ENCODE measurements around the gene ADAMTS19.
"Not testable (repeated sequence)": the region's sequence is repeated elsewhere in the genome, so short reads cannot be mapped to it uniquely, and the experiment has no call there.

Gene ADAMTS19

DNA sequence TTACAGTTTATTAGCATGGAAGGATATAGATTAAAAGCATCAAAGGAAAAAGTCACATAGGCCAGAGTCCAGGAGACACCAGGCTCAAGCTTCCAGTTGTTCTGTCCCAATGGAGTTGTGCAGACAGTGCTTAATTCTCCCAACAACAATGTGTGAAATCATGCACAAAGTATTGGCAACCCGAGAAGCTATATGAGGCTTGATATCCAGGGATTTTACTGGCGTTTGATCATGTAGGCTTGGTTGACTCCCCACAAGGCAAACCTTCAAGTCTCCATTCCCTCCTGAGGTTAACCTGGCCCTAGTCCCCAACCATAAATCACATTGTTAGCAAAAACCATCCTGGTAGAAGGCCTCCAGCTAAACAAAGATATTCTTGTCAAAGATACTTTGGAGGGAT is 141.5 kb downstream of the ADAMTS19 start:
- no peak for DNase-seq (ENCODE audit: low read depth)

GRCh38 chr5:129608350-129608749 is 148.3 kb downstream of the ADAMTS19 start:
- DNase-seq (ENCODE audit: low read depth) = no peak

DNA sequence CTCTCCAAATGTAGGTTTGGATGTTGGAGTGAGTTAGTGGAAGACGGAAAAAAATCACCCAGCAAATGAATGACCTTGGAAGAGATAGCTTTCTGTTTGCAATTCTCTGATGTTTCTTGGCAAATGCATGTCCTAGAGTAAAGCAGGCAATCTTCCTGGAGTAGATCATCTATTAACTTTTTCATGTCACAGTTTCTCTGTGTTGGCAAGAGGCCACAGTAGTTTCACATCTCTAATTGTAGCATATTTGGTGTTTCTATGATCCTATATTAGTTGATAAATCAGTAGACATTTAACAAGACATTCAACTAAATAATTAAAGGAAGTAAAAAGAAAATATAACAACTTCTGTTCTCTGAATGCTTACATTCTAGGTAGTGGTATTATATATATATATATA is 149.6 kb downstream of the ADAMTS19 start:
- no peak for DNase-seq (ENCODE audit: low read depth)

DNA sequence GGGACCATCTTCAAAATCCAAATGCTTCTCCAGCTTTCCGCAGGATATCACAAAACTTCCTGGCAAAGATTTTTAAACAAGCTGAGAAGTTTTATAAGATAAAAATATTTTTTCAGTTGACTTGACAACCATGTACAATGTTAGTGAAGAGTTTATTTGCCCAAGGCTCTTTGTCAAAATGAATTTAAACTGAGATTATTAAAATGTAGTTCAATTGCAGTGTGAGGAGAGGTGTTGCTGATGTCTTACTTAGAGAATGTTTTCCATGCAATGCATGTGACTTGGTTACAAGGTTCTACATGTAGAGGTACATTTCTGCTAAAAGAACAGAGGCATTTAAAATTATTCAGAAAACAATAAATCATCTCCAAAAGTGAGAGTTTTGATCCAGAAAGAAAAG is 156.4 kb downstream of the ADAMTS19 start:
- no peak for DNase-seq (ENCODE audit: low read depth)

- DNase-seq (ENCODE audit: low read depth) = no peak
These were observed 157.1 kb downstream of the ADAMTS19 start for GRCh38 chr5:129617206-129617605.

DNA sequence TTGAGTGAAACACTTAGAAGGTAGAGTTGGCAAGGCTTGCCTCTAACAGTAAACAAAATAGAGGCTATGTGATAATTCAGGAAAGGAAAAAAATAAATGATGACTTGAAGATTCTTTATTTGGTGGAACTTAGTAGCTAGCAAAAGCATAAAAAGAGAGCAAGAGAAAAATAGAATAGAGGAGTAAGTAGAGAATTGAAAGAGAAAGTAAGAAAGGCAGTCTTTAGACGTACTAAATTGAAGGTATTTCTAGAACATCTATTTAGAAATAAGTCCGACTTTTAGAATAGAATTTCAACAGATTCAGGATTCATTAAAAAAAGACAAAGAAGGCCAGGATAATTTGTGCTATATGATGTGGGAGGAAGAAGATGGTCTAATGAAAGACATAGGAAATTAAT is 159.7 kb downstream of the ADAMTS19 start:
- no peak for DNase-seq (ENCODE audit: low read depth)

DNA sequence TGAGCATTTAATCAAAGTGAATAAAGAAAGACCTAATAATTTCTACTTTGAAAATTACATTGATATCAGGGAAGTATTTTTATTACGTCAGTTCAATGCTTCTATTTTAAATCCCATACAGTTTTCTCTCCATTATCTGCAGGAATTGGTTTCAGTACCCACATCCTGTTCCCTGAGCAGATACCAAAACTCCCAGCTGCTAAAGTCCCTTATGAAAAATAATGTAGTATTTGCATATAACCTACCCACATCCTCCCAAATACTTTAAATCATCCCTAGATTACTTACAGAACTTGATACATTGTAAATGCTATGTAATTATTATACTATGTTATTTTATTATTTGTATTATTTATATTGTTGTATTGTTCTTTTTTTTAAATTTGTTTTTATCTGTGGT is 162.4 kb downstream of the ADAMTS19 start:
- no peak for DNase-seq (ENCODE audit: low read depth)

GRCh38 chr5:129629575-129629974 is 169.5 kb downstream of the ADAMTS19 start:
- DNase-seq (ENCODE audit: low read depth) = no peak

DNA sequence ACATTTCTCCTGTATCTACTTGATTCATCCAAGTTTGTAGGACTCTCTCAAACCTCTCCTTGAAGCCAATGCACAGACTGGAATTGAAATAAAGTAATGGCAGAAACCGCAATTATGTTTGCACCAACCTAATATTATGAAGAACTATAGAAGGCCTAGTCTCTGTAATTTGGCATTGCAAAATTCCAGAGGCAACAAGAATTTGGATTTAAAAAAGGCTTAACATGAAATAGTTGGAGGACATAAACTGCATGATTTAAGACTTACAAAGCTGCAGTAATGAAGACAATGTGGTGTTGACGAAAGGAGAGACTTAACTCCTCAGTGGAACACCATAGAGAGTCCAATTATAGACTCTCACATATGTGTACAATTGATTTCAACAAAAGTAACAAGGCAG is 170.0 kb downstream of the ADAMTS19 start:
- no peak for DNase-seq (ENCODE audit: low read depth)

DNA sequence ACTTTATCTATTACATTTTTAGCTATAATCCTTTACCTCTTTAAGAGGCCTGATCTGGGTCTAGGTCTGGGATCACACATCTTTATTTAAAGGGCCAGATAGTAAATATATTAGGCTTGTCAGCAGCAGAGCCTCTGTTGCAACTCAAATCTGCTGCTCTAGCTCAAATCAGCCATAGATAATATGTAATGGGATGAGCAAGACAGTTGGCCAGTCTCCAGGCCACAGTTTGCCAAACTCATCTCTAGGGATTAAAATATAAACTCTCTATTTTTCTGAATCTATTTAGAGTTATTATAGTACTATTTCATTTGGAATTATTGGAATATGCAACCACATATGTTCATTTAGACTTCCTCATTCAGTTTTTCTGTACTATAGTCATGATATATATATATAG is 171.9 kb downstream of the ADAMTS19 start:
- peak; percentile 61 for DNase-seq (ENCODE audit: low read depth)

DNA sequence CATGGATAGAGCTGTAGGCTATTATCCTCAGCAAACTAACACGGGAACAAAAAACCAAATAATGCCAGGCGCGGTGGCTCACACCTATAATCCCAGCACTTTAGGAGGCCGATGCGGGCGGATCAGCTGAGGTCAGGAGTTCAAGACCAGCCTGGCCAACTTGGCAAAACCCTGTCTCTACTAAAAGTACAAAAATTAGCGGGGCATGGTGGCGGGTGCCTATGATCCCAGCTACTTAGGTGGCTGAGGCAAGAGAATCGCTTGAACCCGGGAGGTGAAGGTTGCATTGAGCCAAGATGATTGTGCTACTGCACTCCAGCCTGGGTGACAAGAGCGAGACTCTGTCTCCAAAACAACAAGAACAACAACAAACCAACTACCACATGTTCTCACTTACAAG is 177.4 kb downstream of the ADAMTS19 start:
- not testable (repeated sequence) for DNase-seq (ENCODE audit: low read depth)

DNA sequence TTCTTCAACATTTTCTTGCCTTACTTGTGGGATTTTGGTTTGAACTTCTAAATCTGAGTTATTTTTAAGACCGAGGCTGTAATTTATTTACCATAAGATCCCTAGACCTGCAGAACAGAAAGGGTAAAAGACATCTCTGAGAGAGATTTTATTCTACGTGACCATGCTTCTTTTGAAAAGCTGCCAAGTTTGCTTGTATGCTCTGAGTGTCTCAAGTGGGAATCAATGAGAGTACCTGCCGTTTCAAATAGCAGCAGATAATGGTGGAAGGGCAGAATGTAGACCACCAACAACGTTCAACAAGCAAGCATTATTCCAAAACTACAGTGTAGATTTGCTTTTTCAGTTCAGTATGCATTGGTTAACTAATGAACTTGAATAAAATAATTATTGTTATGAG is 179.2 kb downstream of the ADAMTS19 start:
- no peak for DNase-seq (ENCODE audit: low read depth)

- DNase-seq (ENCODE audit: low read depth) = no peak
These were observed 192.4 kb downstream of the ADAMTS19 start for GRCh38 chr5:129652349-129653056.

DNA sequence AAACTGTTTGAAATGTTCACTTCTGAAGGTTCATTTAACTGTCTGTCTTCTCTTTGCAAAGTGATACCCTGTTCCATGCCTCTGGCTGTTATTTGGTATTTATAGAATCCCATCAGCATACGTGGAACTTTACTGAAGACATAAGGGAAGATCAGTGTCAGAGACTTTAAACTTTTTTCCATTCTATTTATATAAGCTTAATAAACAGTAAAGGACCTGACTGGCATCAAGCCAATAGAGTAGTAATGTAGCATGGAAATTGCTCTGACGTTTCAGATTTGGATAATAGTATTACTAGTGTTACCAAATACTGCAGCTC is 192.9 kb downstream of the ADAMTS19 start:
- no peak for DNase-seq (ENCODE audit: low read depth)

DNA sequence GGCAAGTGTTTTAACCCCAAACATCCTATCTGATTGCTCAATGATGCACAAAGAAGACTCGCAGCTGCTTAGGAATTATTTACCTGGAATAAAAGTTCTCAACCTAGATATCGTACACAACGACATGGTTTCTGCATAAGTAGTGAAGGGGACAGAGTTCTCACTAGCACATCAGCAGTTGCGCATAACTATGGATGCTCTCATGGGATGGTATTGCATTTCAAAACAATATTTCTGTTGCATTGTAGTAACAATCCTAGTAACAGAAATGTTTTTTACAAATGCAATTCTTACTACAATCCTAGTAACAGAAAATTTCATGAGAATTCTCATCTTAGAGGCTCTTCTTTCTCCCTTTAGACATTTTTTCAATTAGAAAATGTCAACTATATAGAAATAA is 193.3 kb downstream of the ADAMTS19 start:
- DNase-seq (ENCODE audit: low read depth) = no peak

DNA sequence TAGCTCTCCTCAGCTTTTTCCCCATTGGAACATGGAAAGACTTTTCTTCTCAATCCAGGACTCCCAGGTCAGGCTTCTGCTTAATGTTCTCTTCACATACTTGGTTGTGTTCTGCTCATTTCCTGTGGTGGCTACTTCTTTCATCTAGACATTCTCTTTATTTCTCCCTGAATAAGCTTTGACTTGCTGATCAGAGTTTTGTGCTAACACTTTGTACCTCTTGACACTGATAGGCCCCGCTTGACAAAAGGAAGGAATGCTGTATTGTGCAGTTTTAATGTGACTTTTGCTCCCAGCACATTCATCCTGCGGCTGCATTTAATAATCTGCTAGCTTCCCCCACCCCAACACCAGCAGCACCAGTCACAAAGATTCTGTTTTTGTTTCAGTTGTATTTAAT is 196.9 kb downstream of the ADAMTS19 start:
- no peak for DNase-seq (ENCODE audit: low read depth)

DNA sequence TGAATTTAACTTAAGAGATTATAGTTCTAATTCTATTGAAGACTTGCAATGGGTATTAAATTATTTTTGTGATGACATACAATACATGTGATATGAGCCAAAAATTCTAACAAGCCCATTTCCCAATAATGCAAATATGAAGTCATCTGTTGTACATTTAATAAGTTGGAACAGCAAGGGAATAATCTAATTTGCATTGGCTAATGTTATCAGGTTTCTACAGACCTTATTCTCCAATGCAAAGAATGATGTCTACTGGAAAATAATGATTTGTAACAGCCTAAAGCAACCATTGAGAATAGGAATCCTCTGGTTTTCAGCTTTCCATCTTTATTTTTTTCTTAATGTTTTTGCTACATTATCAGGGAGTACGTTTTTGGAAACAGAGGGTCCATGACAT is 198.7 kb downstream of the ADAMTS19 start:
- peak; percentile 59 for DNase-seq (ENCODE audit: low read depth)

GRCh38 chr5:129661366-129662035 is 201.4 kb downstream of the ADAMTS19 start:
- no peak for DNase-seq (ENCODE audit: low read depth)

- peak; percentile 45 for DNase-seq (ENCODE audit: low read depth)
These were observed 204.3 kb downstream of the ADAMTS19 start for GRCh38 chr5:129664336-129664937.

DNA sequence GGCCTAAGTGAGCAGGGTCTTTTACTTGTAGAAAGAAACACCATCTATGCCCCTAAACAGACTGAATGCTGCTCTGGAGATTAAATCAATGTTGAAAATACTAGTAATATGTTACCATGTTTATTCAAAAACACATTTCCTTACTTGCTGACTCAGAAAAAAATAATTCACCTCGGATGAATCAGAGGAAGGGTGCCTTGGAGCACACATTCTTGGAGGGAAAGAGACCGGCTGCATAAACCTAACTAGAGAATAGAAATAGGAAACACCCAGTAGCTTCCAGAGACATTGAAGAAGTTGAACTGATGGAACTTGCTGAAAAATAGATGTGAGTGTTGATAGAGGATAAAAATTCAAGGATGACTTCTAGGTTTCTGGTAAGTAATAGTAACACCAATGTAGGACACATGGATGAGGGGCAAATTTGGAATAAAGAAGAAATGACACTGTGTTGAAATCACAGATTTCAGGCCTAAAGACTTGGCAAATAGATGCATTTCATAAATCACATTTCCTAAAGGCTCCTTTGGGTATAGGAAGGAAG is 210.9 kb downstream of the ADAMTS19 start:
- DNase-seq (ENCODE audit: low read depth) = peak; percentile 67

DNA sequence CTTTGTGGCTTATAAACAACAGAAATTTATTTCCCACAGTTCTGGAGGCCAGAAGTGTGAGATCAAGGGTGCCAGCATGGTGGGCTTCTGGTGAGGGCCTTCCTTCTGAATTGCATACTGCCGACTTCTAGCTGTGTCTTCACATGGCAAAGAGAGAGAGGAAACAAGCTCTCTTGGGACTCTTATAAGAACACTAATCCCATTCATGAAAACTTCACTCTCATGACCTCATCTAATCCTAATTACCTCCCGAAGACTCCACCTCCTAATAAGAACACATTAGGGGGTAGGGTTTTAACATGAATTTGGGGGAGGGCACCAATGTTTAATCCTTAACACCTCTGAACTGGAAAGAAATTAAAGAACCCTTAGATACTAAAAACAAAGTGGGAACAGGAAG is 211.9 kb downstream of the ADAMTS19 start:
- no peak for DNase-seq (ENCODE audit: low read depth)

DNA sequence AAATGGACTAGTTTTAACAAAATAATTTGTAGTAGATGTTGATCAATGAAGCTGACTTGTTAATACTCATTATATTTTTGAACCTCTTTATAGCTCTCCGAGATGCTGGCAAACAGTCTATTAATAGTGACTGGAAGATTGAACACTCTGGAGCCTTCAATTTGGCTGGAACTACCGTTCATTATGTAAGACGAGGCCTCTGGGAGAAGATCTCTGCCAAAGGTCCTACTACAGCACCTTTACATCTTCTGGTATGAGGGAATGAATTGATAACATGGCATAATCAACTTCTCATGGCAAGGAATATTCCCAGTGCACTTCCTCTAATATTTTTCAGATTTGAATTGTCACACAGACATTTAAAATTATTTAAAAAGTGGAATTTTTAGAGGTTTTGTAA is 219.6 kb downstream of the ADAMTS19 start:
- DNase-seq (ENCODE audit: low read depth) = no peak

GRCh38 chr5:129687941-129688340 is 227.8 kb downstream of the ADAMTS19 start:
- no peak for DNase-seq (ENCODE audit: low read depth)

All from fibroblast of gingiva (primary cell).